Effector CD4-positive, alpha-beta T cell (primary cell): ENCODE measurements around the gene CABP2.

Experiments
- DNase-seq: peaks from one replicate; pipeline ENCODE4 v3.0.0-alpha.2; 2020

The CABP2 gene

GRCh38 chr11:67472882-67473281 lies 50.4 kb downstream of the CABP2 start:
- DNase-seq: no peak

- DNase-seq: no peak
These were observed 52.8 kb downstream of the CABP2 start for GRCh38 chr11:67470337-67471002.

- DNase-seq: no peak
These were observed 53.8 kb downstream of the CABP2 start for GRCh38 chr11:67469508-67469811.
